Pancreas (tissue), 10 donors: ENCODE measurements around the gene CLSTN3. TPM values are rescaled to one million over a fixed set of nuclear protein-coding genes. Genes with fewer than 3 reads are reported as not detected.

Experiments used
- ATAC-seq, 4 donors: fragments of 200-7000 bp; cut with Tn5 transposase; one replicate each; pipeline versions ENCODE4 v1.8.0 to v1.9.1; 2020; ENCODE audit warnings: mild to moderate bottlenecking in 4 of 4, moderate library complexity in 4 of 4
- DNase-seq, 6 donors: peaks; one replicate each; pipeline ENCODE4 v3.0.0-alpha.2; 2020
- FAIRE-seq: peaks from 2 replicates; lab custom pipeline; 2012; peaks lifted over from hg19 to GRCh38; lab: Jason Lieb, UNC
- H3K27ac ChIP-seq, 4 donors: fragments of 200-600 bp; sonication (generic); 1 replicate in 3 of 4; 2 replicates in 1 of 4; pipeline versions ENCODE4 v1.5.0 to v1.8.0; 2020
- H3K27me3 ChIP-seq, 4 donors: fragments of 200-600 bp; one replicate each; pipeline ENCODE4 v1.8.0; 2021
- H3K36me3 ChIP-seq, 3 donors: fragments of 200-600 bp; sonication (generic) in 1 of 3; one replicate each; pipeline versions ENCODE4 v1.5.0 to v1.8.0; 2020 to 2021
- H3K4me1 ChIP-seq, 3 donors: fragments of 200-600 bp; one replicate each; pipeline ENCODE4 v1.8.0; 2021
- H3K4me3 ChIP-seq, 4 donors: fragments of 200-600 bp; sonication (generic) in 2 of 4; one replicate each; pipeline versions ENCODE4 v1.5.0 to v1.8.0; 2020 to 2021
- H3K9me3 ChIP-seq, 4 donors: fragments of 200-600 bp; one replicate each; pipeline ENCODE4 v1.8.0; 2021
- WGBS, 2 donors: extraction: QIAGEN DNeasy Blood & Tissue Kit; methylation state at CpG; one replicate each; pipeline ENCODE4 v1.1.7; 2013; 5-methylcytosine and 5-hydroxymethylcytosine counted together
- intact Hi-C, 3 donors: fragments of 100-400 bp; cut with DNase I; formaldehyde crosslinking; loops; one replicate each; pipeline versions ENCODE4 v1.11.1 to v1.14.2; 2022
- polyA plus RNA-seq, 2 donors: library from polyadenylated mRNA; stranded (reverse); fragments of 200-250 nt; gene quantifications; one replicate each; pipeline ENCODE4 v1.2.3, GENCODE V29; 2013
- total RNA-seq, 6 donors: library from RNA; stranded (reverse); fragmentation: NEBNext Ultra II Directional in 4 of 6; extraction: Animal tissue kit (Norgen Biotek cat#: 25700) in 4 of 6; gene quantifications; one replicate each; pipeline versions ENCODE4 v1.2.1 to v1.2.4, GENCODE V29; 2021 to 2023
- TF ChIP-seq, protein P1 (sequence below), 4 donors: fragments of 200-600 bp; sonication (generic) in 3 of 4; IDR thresholded peaks; one replicate each; pipeline versions ENCODE4 v1.5.0 to v1.8.0; 2021; ENCODE audit warnings: antibody characterized with exemption in 4 of 4
- donor health status: healthy with polysubstance abuse.
- donor health status: DM: no; HTN: no; CAD: no; lungs with moderate emphysema.
- donor health status: DM: no; HTN: no; CAD: no.
- donor health status: control.
- donor health status: control.
- donor health status: Bipolar disorder and iron deficiency.
- donor health status: DM: yes; HTN: yes; CAD: no.
- donor health status: DM: no; HTN: no; CAD: no.
- donor health status: DM: no; HTN: no; CAD: no.
- donor health status: DM: yes; HTN: yes; CAD: no.

The CLSTN3 gene
- total and polyA plus RNA-seq, 8 donors, result 7.8 to 26.2 (median 18.0) TPM

- intact Hi-C loops, result no loop called here
- H3K27ac ChIP-seq, result no peak overlapping the region
- DNase-seq, result no peak
These were observed 19.5 kb upstream of the CLSTN3 start for GRCh38 chr12:7110661-7111060.

GRCh38 chr12:7112041-7112440 is 18.1 kb upstream of the CLSTN3 start:
- Histone ChIP-seq H3K27ac (no peak overlapping the region), H3K4me3 (no peak overlapping the region), H3K36me3 (no peaks in the 10 kb centered on the region), H3K9me3 (no peaks in the 10 kb centered on the region), H3K27me3 (no peaks in the 10 kb centered on the region), H3K4me1 (peaks cover 0 to 13% (median 10%) of the 10 kb centered on the region in 3 donors)
- ATAC-seq, result no peak
- intact Hi-C loops, result no loop called here
- TF ChIP-seq, protein P1, sequence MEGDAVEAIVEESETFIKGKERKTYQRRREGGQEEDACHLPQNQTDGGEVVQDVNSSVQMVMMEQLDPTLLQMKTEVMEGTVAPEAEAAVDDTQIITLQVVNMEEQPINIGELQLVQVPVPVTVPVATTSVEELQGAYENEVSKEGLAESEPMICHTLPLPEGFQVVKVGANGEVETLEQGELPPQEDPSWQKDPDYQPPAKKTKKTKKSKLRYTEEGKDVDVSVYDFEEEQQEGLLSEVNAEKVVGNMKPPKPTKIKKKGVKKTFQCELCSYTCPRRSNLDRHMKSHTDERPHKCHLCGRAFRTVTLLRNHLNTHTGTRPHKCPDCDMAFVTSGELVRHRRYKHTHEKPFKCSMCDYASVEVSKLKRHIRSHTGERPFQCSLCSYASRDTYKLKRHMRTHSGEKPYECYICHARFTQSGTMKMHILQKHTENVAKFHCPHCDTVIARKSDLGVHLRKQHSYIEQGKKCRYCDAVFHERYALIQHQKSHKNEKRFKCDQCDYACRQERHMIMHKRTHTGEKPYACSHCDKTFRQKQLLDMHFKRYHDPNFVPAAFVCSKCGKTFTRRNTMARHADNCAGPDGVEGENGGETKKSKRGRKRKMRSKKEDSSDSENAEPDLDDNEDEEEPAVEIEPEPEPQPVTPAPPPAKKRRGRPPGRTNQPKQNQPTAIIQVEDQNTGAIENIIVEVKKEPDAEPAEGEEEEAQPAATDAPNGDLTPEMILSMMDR (IDR thresholded peaks at IDR 0.05), result no peak
- no peak for FAIRE-seq
- no peak for DNase-seq
- 82% methylated on average over 4 of the region's 4 CpGs for WGBS, 2 donors

More at GRCh38 chr12:7110661-7111060, 19.5 kb upstream of the CLSTN3 start:
- TF ChIP-seq, protein P1 (IDR thresholded peaks at IDR 0.05), result no peak
- ATAC-seq, result no peak
- H3K36me3 ChIP-seq, result no peaks in the 10 kb centered on the region
- H3K4me1 ChIP-seq, result peaks cover 5 to 17% (median 16%) of the 10 kb centered on the region in 3 donors
- FAIRE-seq, result no peak
- no peaks in the 10 kb centered on the region for H3K9me3 ChIP-seq
- H3K27me3 ChIP-seq, result no peaks in the 10 kb centered on the region
- no peak overlapping the region for H3K4me3 ChIP-seq
- WGBS, 2 donors, result 87 to 89% methylated on average over 5 of the region's 5 CpGs

DNA sequence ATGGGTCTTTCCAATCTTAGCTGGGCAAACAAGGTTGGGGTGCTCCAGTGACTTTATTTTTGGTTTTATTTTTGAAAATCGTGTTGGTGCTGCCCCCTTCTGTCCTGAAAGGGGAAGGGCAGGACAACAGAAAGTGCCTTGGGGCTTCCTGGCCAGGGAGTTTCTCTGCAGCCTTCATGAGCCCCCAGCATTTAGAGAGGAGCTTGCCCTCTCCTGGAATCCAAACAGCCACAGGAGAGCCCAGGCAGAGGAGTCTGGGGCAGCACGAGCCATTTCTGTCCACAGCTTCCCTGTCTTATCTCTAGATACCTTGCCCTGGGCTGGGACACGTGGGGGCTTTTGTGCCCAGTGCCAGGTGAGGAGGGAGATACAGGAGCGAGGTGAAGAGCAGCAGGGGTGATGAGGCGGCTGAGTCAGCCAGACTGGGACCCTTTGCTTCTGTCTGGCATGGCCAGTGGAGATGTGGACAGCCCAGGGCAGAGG is 16.7 kb upstream of the CLSTN3 start:
- TF ChIP-seq, protein P1 (IDR thresholded peaks at IDR 0.05), result peak; percentile 77 to 83 (median 80)
- ATAC-seq (peak in 3 of 4 donors; percentile 19 to 33 (median 23)), FAIRE-seq (no peak), DNase-seq (peak in 1 of 6 donors; percentile 46)
- Histone ChIP-seq H3K27me3 (no peaks in the 10 kb centered on the region), H3K27ac (no peak overlapping the region), H3K9me3 (no peaks in the 10 kb centered on the region), H3K4me1 (peaks cover 0 to 7% (median 5%) of the 10 kb centered on the region in 3 donors), H3K36me3 (no peaks in the 10 kb centered on the region), H3K4me3 (no peak overlapping the region)
- intact Hi-C loops, result no loop called here
- 16 to 34% methylated on average over 5 of the region's 5 CpGs for WGBS, 2 donors

GRCh38 chr12:7114008-7114407 is 16.2 kb upstream of the CLSTN3 start:
- WGBS, 2 donors, result 77 to 82% methylated on average over 11 of the region's 11 CpGs
- peak in 1 of 6 donors; percentile 30 for DNase-seq
- Histone ChIP-seq H3K9me3 (no peaks in the 10 kb centered on the region), H3K36me3 (no peaks in the 10 kb centered on the region), H3K27me3 (no peaks in the 10 kb centered on the region), H3K4me3 (no peak overlapping the region), H3K4me1 (peaks cover 0 to 7% (median 5%) of the 10 kb centered on the region in 3 donors), H3K27ac (no peak overlapping the region)
- TF ChIP-seq, protein P1 (IDR thresholded peaks at IDR 0.05), result no peak
- intact Hi-C loops, result no loop called here
- FAIRE-seq, result no peak
- no peak for ATAC-seq

DNA sequence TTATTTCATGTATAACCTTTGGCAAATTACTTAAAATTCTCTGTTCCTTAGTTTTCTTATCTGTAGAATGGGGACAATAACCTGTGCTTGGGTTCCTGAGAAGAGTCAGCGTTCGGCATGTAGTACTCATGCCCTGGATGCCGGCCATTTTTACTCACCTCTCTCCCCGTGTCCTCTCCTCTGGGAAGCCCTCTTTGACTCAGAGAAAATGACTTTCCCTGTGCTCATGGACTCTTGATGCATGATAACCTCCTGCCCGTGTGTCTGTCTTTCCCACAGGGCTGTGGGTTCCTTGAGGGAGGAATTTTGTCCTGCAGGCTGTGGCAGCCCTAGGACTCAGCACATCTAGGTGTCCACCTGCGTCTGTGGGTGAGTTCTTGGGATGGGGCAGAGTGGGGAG is 15.3 kb upstream of the CLSTN3 start:
- no peak for ATAC-seq
- Histone ChIP-seq H3K27me3 (no peaks in the 10 kb centered on the region), H3K36me3 (no peaks in the 10 kb centered on the region), H3K4me3 (no peak overlapping the region), H3K27ac (no peak overlapping the region), H3K9me3 (no peaks in the 10 kb centered on the region), H3K4me1 (peaks cover 0 to 7% (median 0%) of the 10 kb centered on the region in 3 donors)
- intact Hi-C loops, result no loop called here
- WGBS, 2 donors, result 79 to 82% methylated on average over 6 of the region's 6 CpGs
- TF ChIP-seq, protein P1 (IDR thresholded peaks at IDR 0.05), result no peak
- DNase-seq, result no peak
- no peak for FAIRE-seq
